GM18858 (cell line): ENCODE results near the gene MRGPRX2.

Experiments
- ATAC-seq: cut with Tn5 transposase; IDR thresholded peaks from one replicate; pipeline ENCODE4 v1.9.1; 2021; ENCODE audit not compliant: unreplicated experiment

The MRGPRX2 gene

GRCh38 chr11:19012636-19013035 lies 47.9 kb downstream of the MRGPRX2 start:
- ATAC-seq: no peak
